GM18870 (cell line): ENCODE data around the gene ALDH1B1.

Source experiments
- ATAC-seq: cut with Tn5 transposase; IDR thresholded peaks from one replicate; pipeline ENCODE4 v1.9.1; 2021; ENCODE audit warnings: moderate library complexity; ENCODE audit not compliant: unreplicated experiment

The ALDH1B1 gene

GRCh38 chr9:38413283-38413682, 20.8 kb downstream of the ALDH1B1 start:
- no peak for ATAC-seq

DNA sequence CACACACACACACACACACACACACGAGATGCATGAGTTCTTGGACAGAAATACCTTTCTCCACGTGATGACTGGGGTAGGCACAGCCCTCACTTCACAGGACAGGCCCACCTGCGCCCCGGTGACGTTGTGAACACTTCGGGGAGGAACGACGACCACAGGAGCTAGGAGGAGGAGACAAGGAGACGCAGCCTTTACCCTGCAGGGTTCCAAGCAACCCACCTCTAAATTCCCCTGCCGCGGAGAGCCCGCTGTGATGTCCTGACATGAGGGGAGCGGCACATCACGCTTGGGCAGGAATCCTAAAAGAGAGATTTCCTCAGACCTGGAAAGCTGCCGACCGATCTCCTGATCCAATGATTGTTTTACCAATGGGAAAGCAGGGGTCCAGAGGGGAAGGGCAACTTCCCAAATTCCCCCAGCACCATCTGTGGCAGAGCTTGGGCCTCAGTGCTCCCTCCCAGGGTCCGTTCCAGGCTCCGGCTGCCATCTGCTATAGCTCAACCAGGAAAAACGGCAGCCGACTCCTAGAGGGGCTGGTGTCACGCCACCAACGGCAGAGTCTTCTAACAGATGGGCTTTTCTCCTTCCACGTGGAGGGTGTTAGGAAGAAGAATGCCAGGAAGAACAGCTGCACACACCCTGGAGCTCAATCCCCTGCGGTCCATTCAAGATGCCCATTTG, 21.7 kb downstream of the ALDH1B1 start:
- ATAC-seq, result no peak

DNA sequence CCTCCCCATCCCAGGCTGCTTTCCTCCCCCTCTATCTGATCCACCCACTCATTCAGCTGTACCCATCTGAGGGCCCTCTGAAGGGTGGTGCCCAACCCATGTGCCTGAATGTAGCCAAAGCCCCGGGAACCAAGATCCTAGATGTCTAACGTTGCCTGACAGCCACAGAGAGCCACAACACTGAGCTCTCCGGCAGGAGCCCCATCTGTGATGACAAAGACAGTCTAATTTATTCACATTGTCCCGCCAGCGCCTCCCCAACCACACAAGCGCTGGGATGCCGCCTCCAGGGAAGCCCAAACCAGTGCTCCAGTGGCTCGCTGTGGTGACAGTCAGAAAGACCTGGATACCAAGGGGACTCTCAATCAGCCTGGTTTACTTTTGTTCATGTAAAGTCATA, 23.4 kb downstream of the ALDH1B1 start:
- ATAC-seq, result no peak

DNA sequence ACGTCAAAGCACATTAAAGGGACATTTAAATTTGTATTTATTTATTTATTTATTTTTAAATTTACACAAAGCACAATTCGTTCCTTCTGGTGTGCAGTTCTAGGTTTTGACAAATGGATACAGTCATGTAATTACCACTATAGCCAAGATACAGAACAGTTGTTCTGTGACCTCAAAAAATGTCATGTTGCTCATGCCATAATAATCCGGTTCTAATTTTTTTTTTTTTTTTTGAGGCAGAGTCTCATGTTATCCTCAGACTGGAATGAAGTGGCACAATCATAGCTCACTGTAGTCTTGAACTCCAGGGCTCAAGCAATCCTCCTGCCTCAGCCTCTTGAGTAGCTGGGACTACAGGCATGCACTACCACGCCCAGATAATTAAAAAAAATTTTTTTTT, 24.0 kb downstream of the ALDH1B1 start:
- no peak for ATAC-seq

DNA sequence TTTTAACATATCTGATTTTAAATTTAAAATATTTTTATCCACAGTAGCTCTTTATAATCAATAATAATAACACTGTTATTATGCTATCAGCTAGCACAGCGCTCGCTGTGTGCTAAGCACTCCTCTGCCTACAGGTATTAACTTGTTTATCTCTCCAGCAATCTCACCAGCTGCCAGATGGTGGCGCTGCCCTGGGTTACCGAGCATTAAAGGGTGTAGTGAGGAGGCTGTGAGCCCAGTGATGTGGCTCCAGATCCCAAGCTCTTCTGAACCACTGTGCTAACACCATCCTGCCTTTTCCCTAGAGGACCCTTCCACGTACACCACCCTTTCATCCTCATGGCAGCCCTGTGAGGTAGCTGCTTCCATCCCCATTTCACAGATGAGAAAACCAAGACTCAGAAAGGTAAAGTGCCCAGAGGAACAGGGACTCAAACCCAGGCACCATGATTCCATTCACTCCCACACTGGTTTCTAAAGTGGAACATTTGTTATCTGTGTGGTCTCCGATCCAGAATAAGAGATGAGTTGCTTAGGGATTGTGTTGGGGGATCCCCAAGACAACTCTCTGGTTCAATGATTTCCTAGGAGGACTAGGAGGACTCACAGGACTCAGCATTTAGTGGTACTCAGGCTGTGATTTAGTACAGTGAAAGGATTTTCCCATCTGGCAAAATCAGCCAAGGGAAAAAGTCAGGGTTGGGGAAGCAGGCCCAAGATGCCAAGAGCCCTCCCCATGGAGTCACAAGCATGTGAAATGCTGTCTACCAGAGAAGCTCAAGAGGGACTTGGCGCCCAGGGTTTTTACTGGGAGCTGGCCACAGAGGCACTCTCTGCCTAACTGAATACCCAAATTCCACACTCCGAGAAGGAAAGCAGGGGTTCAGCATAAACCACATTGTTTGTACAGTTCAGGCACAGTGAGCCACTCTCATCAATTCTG, 24.8 kb downstream of the ALDH1B1 start:
- ATAC-seq, result no peak

GRCh38 chr9:38418366-38418765, 25.9 kb downstream of the ALDH1B1 start:
- ATAC-seq, result no peak

DNA sequence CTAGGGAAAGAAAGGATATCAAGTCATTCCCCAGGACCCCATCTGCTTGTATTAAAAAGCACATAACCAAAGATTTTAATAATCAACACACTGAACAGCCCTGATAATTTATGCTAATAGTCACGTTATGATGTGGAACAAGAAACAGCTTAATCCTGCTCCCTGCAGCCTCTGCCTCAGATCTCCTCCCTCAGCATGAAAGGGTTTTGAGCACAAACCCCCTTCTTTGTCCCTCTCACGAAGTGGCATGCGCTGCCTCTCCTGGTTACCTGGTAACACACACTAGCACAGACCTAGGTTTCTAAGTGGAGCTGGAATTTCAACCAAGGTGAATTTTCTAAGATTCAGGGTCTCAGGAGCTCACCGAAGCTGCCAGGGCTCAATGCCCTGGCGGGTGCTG, 26.7 kb downstream of the ALDH1B1 start:
- no peak for ATAC-seq

- no peak for ATAC-seq
These were observed 29.2 kb downstream of the ALDH1B1 start for GRCh38 chr9:38421498-38422211.

DNA sequence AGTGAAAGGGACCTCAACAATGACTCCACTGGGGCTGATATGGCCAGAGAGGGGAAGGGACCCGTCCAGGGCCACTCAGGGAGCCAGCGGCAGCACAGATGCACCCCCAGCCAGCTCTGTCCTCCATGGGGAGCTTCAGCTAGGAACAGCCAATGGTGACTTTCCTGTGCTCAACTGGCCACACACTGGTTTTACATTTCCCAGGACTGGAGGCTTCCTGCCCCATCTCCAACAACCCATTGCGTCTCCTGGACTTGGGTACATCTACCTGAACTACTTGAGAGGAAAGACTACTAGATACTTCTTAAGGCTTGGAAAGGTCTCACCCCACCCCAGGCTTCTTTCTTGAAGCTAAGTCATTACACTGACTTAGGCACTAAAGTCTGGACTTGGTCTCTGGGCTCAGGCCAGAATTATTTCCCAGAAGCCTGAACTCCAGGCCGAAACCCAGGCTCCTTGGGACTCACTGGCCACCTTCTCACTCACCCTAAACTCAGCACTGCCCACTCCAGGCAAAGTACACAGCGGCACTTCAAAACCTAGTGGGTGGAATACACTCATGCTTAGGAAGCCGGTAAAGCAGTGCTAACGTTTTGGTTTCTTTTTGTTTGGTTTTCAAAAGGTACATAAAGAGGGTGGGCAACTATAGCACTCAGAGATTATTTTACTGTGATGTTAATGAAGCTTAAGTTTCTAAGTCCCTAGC, 30.2 kb downstream of the ALDH1B1 start:
- no peak for ATAC-seq

DNA sequence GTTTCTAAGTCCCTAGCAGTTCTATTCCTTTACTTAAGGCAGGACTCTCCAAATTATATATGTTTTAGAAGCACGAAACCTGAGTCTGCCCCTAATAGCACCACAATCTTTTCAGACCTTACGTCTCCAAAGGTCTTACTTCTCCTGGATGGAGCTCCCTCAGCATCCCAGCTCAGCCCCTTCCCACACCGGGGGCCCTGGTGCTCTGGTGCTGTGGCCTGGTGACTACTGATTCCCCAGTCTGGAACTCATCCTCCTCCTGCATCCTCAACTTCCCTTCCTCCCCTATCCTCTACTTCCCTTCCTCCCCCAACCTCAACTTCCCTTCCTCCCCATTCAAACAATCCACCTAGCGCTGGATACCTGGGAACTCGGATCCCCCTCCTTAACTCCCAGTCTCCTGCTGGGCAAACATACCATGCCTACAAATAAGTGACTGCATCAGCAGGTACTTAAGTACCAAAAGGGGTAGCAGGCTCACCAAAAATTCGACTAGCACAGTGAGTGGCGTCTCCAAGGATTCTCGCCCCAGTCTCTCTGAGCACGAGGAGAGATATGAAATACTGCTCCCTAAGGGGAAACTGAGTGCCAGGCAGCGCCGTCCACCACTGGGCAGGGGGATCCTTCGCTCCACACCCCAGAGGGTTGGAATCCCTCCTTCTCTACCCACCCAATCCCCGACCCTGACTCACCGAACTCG, 30.9 kb downstream of the ALDH1B1 start:
- no peak for ATAC-seq

GRCh38 chr9:38423973-38424843, 31.7 kb downstream of the ALDH1B1 start, which contains the start of gene IGFBPL1:
Gene IGFBPL1 (minus strand): TSS chr9:38424454. CDS start chr9:38424424, 30 bp downstream.
- ATAC-seq, result no peak

DNA sequence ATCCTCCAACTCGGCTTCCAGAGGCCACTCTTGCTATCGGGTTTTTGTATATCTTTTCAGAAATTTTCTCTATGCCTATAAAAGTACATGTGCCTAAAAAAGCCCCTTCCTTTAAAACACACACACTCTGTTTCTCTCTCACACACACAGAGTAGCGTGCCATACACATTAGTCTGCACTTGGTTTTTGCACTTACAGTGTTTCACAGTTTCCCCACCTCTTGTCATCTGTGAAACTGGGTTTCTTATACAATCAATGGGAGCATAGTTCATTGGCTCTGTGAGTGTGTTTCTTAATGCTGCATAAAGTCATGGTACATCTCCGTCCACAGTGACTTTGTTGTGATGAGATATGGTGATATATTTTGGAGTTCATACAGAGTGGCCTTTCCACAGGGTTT, 32.4 kb downstream of the ALDH1B1 start:
- no peak for ATAC-seq

- ATAC-seq, result no peak
These were observed 35.6 kb downstream of the ALDH1B1 start for GRCh38 chr9:38428062-38428461.

- no peak for ATAC-seq
These were observed 38.6 kb downstream of the ALDH1B1 start for GRCh38 chr9:38431116-38431515.

DNA sequence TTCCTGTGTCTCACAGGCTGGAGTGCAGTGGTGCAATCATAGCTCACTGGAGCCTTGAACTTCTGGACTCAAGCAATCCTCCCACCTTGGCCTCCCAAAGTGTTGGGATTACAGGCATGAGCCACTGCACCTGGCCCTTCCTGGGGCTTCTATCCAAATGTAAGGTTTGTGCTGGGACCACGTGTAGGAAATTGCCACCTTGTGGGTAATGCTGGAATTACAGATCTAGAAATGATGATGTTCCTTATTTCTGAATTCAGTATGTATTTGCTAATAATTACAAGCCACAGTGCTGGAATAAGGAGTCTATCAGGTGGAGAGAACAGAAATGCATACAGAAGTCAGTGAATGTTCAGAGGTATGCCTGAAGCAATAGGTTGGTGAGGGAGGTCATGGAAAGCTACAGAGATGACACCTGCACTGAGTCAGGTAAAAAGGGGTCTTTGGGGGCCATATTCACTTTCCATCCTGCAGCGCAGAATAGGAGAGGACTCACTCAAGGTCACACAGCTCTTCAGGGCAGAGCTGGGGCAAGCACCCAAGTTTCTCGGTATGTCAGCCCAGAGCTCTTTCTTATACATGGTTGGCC, 40.5 kb downstream of the ALDH1B1 start:
- no peak for ATAC-seq

DNA sequence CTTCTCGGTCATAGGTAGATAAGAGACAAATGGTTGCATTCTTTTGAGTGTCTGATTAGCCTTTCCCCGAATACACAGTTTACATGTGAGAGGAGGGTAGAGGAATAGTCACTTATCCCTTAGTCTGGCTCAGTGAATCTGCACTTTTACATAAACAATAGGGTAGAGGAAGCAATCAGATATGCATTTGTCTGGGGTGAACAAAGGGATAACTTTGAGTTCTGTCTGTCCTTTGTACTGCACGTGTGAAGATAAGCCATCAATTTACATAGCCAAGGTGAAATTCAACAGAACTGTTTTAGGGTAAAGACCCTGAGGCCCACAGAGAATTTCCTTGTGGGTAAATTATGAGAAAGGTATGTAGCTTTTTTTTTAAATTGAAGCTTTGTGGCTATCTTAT, 41.9 kb downstream of the ALDH1B1 start:
- no peak for ATAC-seq

GRCh38 chr9:38434853-38435252, 42.4 kb downstream of the ALDH1B1 start:
- no peak for ATAC-seq

DNA sequence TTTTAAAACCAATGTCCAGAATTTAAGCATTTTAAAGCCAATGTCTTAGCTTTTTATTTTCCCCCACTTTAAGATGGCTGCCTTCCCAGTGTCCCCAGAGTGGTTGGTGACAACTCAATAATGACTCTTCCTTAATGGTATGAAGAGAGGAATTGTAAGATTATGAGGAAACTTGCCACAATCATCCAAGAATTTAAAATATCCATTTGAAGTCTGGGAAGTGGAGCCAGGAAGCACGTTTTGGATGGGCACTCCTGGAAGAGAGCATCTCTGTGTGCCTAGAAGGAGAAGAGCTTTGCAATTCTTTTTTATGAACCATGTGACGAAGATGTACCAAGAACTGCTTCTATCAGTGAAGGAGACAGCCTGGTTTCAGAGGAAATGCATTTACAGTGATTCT, 43.0 kb downstream of the ALDH1B1 start:
- ATAC-seq, result no peak

DNA sequence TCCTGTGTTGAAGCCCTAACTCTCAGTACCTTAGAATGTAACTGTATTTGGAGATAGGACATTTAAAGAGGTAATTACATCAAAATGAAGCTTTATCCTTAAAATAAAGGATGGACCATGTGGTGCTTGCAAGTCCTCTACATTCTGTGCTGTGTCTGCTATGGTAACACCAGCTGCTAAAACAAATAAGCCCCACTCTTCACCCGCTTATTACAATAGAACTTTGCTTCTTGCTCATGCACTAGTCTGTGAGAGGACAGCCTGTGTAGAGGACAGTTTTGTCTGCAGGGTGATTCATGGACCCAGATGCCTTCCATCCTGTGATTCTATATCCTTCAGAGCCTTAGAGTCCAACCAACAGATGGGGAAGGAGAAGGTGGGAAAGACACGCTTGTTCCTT, 44.2 kb downstream of the ALDH1B1 start:
- no peak for ATAC-seq
